Islet precursor cell (in vitro differentiated cells): ENCODE measurements around the gene RALGAPB.
A peak's percentile ranks its signal among the peaks of the same experiment; 100 is the strongest.
"Not testable (repeated sequence)": the region's sequence is repeated elsewhere in the genome, so short reads cannot be mapped to it uniquely, and the experiment has no call there.

ENCODE experiments used
- DNase-seq: peaks from one replicate; pipeline ENCODE4 v3.0.0-alpha.2; 2018

The RALGAPB gene

GRCh38 chr20:38589967-38590675 is 117.5 kb downstream of the RALGAPB start:
- DNase-seq: no peak

- DNase-seq: no peak
These were observed 118.2 kb downstream of the RALGAPB start for GRCh38 chr20:38590676-38591473.

GRCh38 chr20:38591474-38592410 is 119.1 kb downstream of the RALGAPB start:
- no peak for DNase-seq

- DNase-seq: not testable (repeated sequence)
These were observed 119.8 kb downstream of the RALGAPB start for GRCh38 chr20:38592411-38592790.

GRCh38 chr20:38594281-38594680 is 121.6 kb downstream of the RALGAPB start:
- not testable (repeated sequence) for DNase-seq

GRCh38 chr20:38595886-38596285 is 123.2 kb downstream of the RALGAPB start:
- not testable (repeated sequence) for DNase-seq

- peak; percentile 87 for DNase-seq
These were observed 126.8 kb downstream of the RALGAPB start for GRCh38 chr20:38599410-38599882.

- no peak for DNase-seq
These were observed 127.4 kb downstream of the RALGAPB start for GRCh38 chr20:38600057-38600456.

GRCh38 chr20:38601216-38602184 is 128.9 kb downstream of the RALGAPB start, which contains the start of gene ARHGAP40:
TSS of gene ARHGAP40 (plus strand) at chr20:38601809.
- peak; percentile 86 for DNase-seq

GRCh38 chr20:38602185-38602581 is 129.5 kb downstream of the RALGAPB start:
- DNase-seq: peak; percentile 73

GRCh38 chr20:38603286-38603685 is 130.6 kb downstream of the RALGAPB start:
- DNase-seq: no peak

- DNase-seq: peak; percentile 93
These were observed 132.2 kb downstream of the RALGAPB start for GRCh38 chr20:38604873-38605303.

- no peak for DNase-seq
These were observed 134.7 kb downstream of the RALGAPB start for GRCh38 chr20:38607351-38607750.

- peak; percentile 70 for DNase-seq
These were observed 135.5 kb downstream of the RALGAPB start for GRCh38 chr20:38608188-38608587.

- DNase-seq: no peak
These were observed 137.2 kb downstream of the RALGAPB start for GRCh38 chr20:38609815-38610214.

- DNase-seq: no peak
These were observed 137.9 kb downstream of the RALGAPB start for GRCh38 chr20:38610521-38610920.

- no peak for DNase-seq
These were observed 140.3 kb downstream of the RALGAPB start for GRCh38 chr20:38612751-38613515.

GRCh38 chr20:38615283-38615682 is 142.6 kb downstream of the RALGAPB start:
- no peak for DNase-seq

GRCh38 chr20:38616457-38616856 is 143.8 kb downstream of the RALGAPB start:
- no peak for DNase-seq

GRCh38 chr20:38617011-38617829 is 144.6 kb downstream of the RALGAPB start:
- peak; percentile 96 for DNase-seq
